ENCODE results near the gene CKB. TPM values are rescaled to one million over a fixed set of nuclear protein-coding genes. Genes with fewer than 3 reads are reported as not detected.

Gene CKB
- total and polyA plus RNA-seq, 2 donors (not counting 1 experiment from before 2014, with no cell fraction given): 3.1 to 4.7 TPM

GRCh38 chr14:103531421-103532215 lies 9.0 kb upstream of the CKB start:
- H3K4me2 ChIP-seq (replicated peaks; ENCODE audit: low read depth, low read length, poor library complexity, severe bottlenecking): no peak overlapping the region
- POLR2A ChIA-PET: no interaction called here
- CTCF ChIA-PET: interaction anchor here (1.4 to 6.2 kb wide), 3 partner anchors 13 to 15 kb away, joined by 4 to 42 read pairs (median 33); no protein-coding TSS in a partner anchor
- H3K9ac ChIP-seq (ENCODE audit: low read length): no peak overlapping the region
- H3K4me1 ChIP-seq (ENCODE audit: control insufficient read depth in 2 of 2, insufficient read depth in 2 of 2, low read length in 2 of 2): peaks cover 33 to 43% of the 10 kb centered on the region in 2 donors
- H3K4me3 ChIP-seq (ENCODE audit: control extremely low read depth in 1 of 5, extremely low read depth in 1 of 5, insufficient read depth in 1 of 5, low read depth in 2 of 5, low read length in 4 of 5): no peak overlapping the region
- no peaks in the 10 kb centered on the region for H3K9me3 Mint-ChIP-seq (ENCODE audit: insufficient read depth)
- DNase-seq (no peak), ATAC-seq (ENCODE audit: low read depth) (no peak)
- peaks cover 34% of the 10 kb centered on the region for H4K20me1 ChIP-seq (ENCODE audit: control insufficient read depth, insufficient read depth, low read length, poor library complexity, severe bottlenecking)
- peaks cover 40% of the 10 kb centered on the region for H3K4me1 Mint-ChIP-seq
- H3K36me3 ChIP-seq (replicated peaks in 1 of 2; ENCODE audit: control extremely low read depth in 1 of 2, control insufficient read depth in 1 of 2, extremely low read depth in 1 of 2, insufficient read depth in 2 of 2, low read length in 1 of 2): peaks cover 0 to 11% of the 10 kb centered on the region in 2 experiments
- H3K27me3 Mint-ChIP-seq: no peaks in the 10 kb centered on the region
- H3K27ac ChIP-seq (ENCODE audit: low read length in 2 of 2): no peak overlapping the region
- no peaks in the 10 kb centered on the region for H3K9me3 ChIP-seq (ENCODE audit: control extremely low read depth in 1 of 3, control insufficient read depth in 2 of 3, insufficient read depth in 1 of 3, low read length in 2 of 3)
- H3K27me3 ChIP-seq (replicated peaks in 1 of 4; ENCODE audit: control extremely low read depth in 1 of 4, control insufficient read depth in 3 of 4, insufficient read depth in 4 of 4, low read length in 3 of 4): no peaks in the 10 kb centered on the region
- no peak overlapping the region for H2AFZ ChIP-seq (ENCODE audit: insufficient read depth, low read depth, low read length, poor library complexity, severe bottlenecking)
- intact Hi-C loops (cut with micrococcal nuclease): no loop called here
- peak overlapping the region; percentile 37 for H3K4me3 Mint-ChIP-seq
- H3K27ac Mint-ChIP-seq: no peak overlapping the region
- no peak for TF ChIP-seq EZH2 (IDR thresholded peaks at IDR 0.05; ENCODE audit: borderline replicate concordance, insufficient read depth, low read depth, low read length, poor library complexity, severe bottlenecking)
- TF ChIP-seq CTCF (IDR thresholded peaks at IDR 0.05): no peak
- peaks cover 24% of the 10 kb centered on the region for H3K79me2 ChIP-seq (ENCODE audit: control insufficient read depth, insufficient read depth, low read length)
- 96% methylated on average over 15 of the region's 15 CpGs for WGBS (ENCODE audit: insufficient coverage)

- peaks cover 24% of the 10 kb centered on the region for H3K79me2 ChIP-seq (ENCODE audit: control insufficient read depth, insufficient read depth, low read length)
- peaks cover 44% of the 10 kb centered on the region for H3K4me1 Mint-ChIP-seq
- H3K36me3 ChIP-seq (replicated peaks in 1 of 2; ENCODE audit: control extremely low read depth in 1 of 2, control insufficient read depth in 1 of 2, extremely low read depth in 1 of 2, insufficient read depth in 2 of 2, low read length in 1 of 2): peaks cover 0 to 11% of the 10 kb centered on the region in 2 experiments
- peak overlapping the region; percentile 88 for H3K4me3 Mint-ChIP-seq
- no peak overlapping the region for H2AFZ ChIP-seq (ENCODE audit: insufficient read depth, low read depth, low read length, poor library complexity, severe bottlenecking)
- POLR2A ChIA-PET: interaction anchor here (0.6 kb wide), 1 partner anchor 1770 kb away, joined by 4 read pairs; the partner anchor contains the start of gene BRF1
- no peak for DNase-seq
- no peak overlapping the region for H3K9ac ChIP-seq (ENCODE audit: low read length)
- H3K27ac ChIP-seq (ENCODE audit: low read length in 2 of 2): no peak overlapping the region
- TF ChIP-seq CTCF (IDR thresholded peaks at IDR 0.05): no peak
- no peak for TF ChIP-seq EZH2 (IDR thresholded peaks at IDR 0.05; ENCODE audit: borderline replicate concordance, insufficient read depth, low read depth, low read length, poor library complexity, severe bottlenecking)
- intact Hi-C loops (cut with micrococcal nuclease): no loop called here
- ATAC-seq (ENCODE audit: low read depth): no peak
- H3K9me3 Mint-ChIP-seq (ENCODE audit: insufficient read depth): no peaks in the 10 kb centered on the region
- CTCF ChIA-PET: interaction anchor here (2.2 to 6.2 kb wide), 3 partner anchors 13 to 31 kb away, joined by 7 to 42 read pairs (median 33); no protein-coding TSS in a partner anchor
- no peaks in the 10 kb centered on the region for H3K27me3 ChIP-seq (replicated peaks in 1 of 4; ENCODE audit: control extremely low read depth in 1 of 4, control insufficient read depth in 3 of 4, insufficient read depth in 4 of 4, low read length in 3 of 4)
- peak overlapping the region; percentile 10 for H3K27ac Mint-ChIP-seq
- H3K4me2 ChIP-seq (replicated peaks; ENCODE audit: low read depth, low read length, poor library complexity, severe bottlenecking): peak overlapping the region; percentile 96
- H3K27me3 Mint-ChIP-seq: no peaks in the 10 kb centered on the region
- 92% methylated on average over 11 of the region's 11 CpGs for WGBS (ENCODE audit: insufficient coverage)
- H3K4me1 ChIP-seq (ENCODE audit: control insufficient read depth in 2 of 2, insufficient read depth in 2 of 2, low read length in 2 of 2): peaks cover 33 to 49% of the 10 kb centered on the region in 2 donors
- H3K4me3 ChIP-seq (ENCODE audit: control extremely low read depth in 1 of 5, extremely low read depth in 1 of 5, insufficient read depth in 1 of 5, low read depth in 2 of 5, low read length in 4 of 5): no peak overlapping the region
- no peaks in the 10 kb centered on the region for H3K9me3 ChIP-seq (ENCODE audit: control extremely low read depth in 1 of 3, control insufficient read depth in 2 of 3, insufficient read depth in 1 of 3, low read length in 2 of 3)
- peaks cover 34% of the 10 kb centered on the region for H4K20me1 ChIP-seq (ENCODE audit: control insufficient read depth, insufficient read depth, low read length, poor library complexity, severe bottlenecking)
Measured at GRCh38 chr14:103530831-103531230, 8.2 kb upstream of the CKB start.
